K562 (cell line): Measurements from ENCODE around the gene DPYSL4. TPM values are rescaled to one million over a fixed set of nuclear protein-coding genes. Genes with fewer than 3 reads are reported as not detected.

Experiments used
- ATAC-seq: fragments of 200-7000 bp; cut with Tn5 transposase; 3 replicates; pipeline ENCODE4 v1.9.1; 2020; ENCODE audit warnings: moderate library complexity
- BruUV-seq: library from RNA; stranded (reverse); fragments of 400-500 nt; replicated peaks from 2 replicates; lab custom pipeline; 2021; lab: Mats Ljungman, UMichigan
- CTCF ChIA-PET: fragments of 300-600 bp; formaldehyde crosslinking; extraction: SDS; loops from one replicate; lab custom pipeline; 2021; ENCODE audit warnings: low intra/inter-chr PET ratio; lab: Yijun Ruan, JAX
- POLR2A ChIA-PET: fragments of 300-600, 350-650 bp; sonication (Branson Sonifier 250); formaldehyde crosslinking; extraction: SDS; loops from one replicate; lab custom pipeline; 2021; ENCODE audit warnings: antibody characterized with exemption, inconsistent platforms; lab: Yijun Ruan, JAX
- DNase-seq, 4 experiments: peaks; one replicate each; pipeline versions ENCODE4 v3.0.0 to v3.0.0-alpha.2; 2011 to 2018; ENCODE audit warnings: low spot score in 3 of 4, mixed read lengths in 3 of 4; ENCODE audit errors: extremely low read depth in 1 of 4
- FAIRE-seq: peaks from 2 replicates; lab custom pipeline; 2011; peaks lifted over from hg19 to GRCh38; lab: Jason Lieb, UNC
- H2AFZ ChIP-seq: 2 replicates; pipeline ENCODE4 v1.6.0; 2011; ENCODE audit warnings: low read depth, low read length, control low read depth, inconsistent platforms
- H3K27ac ChIP-seq: fragments of 200-600 bp; 3 replicates; pipeline ENCODE4 v1.8.0; 2011; ENCODE audit warnings: low read depth, mild to moderate bottlenecking, control low read depth, inconsistent platforms, low read length, moderate library complexity, mixed read lengths; ENCODE audit errors: extremely low read depth
- H3K27me3 ChIP-seq, 2 experiments: fragments of 300-600 bp in 1 of 2; 2 replicates in 1 of 2; 3 replicates in 1 of 2; pipeline versions ENCODE4 v1.6.0 to v1.8.0; 2011; ENCODE audit warnings: inconsistent platforms in 2 of 2, low read length in 2 of 2, mild to moderate bottlenecking in 1 of 2, mixed read lengths in 1 of 2, moderate library complexity in 1 of 2; ENCODE audit not compliant: control insufficient read depth in 2 of 2, insufficient read depth in 2 of 2
- H3K36me3 ChIP-seq: fragments of 300-600 bp; 3 replicates; pipeline ENCODE4 v1.8.0; 2011; ENCODE audit warnings: mild to moderate bottlenecking, low read length, inconsistent platforms; ENCODE audit not compliant: control insufficient read depth, insufficient read depth
- H3K4me1 ChIP-seq, 2 experiments: fragments of 200-600 bp in 1 of 2; replicated peaks in 1 of 2; 2 replicates in 1 of 2; 3 replicates in 1 of 2; pipeline versions ENCODE4 v1.5.1 to v1.8.0; 2011; ENCODE audit warnings: inconsistent platforms in 2 of 2, low read length in 2 of 2, mild to moderate bottlenecking in 1 of 2, mixed read lengths in 1 of 2, moderate library complexity in 1 of 2; ENCODE audit not compliant: control insufficient read depth in 2 of 2, insufficient read depth in 2 of 2
- H3K4me2 ChIP-seq: 2 replicates; pipeline ENCODE4 v1.6.1; 2011; ENCODE audit warnings: low read length, control low read depth, inconsistent platforms, mixed read lengths; ENCODE audit not compliant: insufficient read depth
- H3K4me3 ChIP-seq: fragments of 200-600 bp; sonication (generic), shearing (Covaris generic); 2 replicates; pipeline ENCODE4 v1.5.1; 2016; ENCODE audit warnings: control low read depth, inconsistent platforms
- H3K79me2 ChIP-seq: fragments of 200-600 bp; 3 replicates; pipeline ENCODE4 v1.8.0; 2011; ENCODE audit warnings: low read length, inconsistent platforms; ENCODE audit not compliant: control insufficient read depth, insufficient read depth
- H3K9ac ChIP-seq, 2 experiments: 2 replicates each; pipeline versions ENCODE4 v1.6.0 to v1.6.1; 2011; ENCODE audit warnings: low read depth in 2 of 2, low read length in 2 of 2, control low read depth in 1 of 2, inconsistent platforms in 1 of 2, mild to moderate bottlenecking in 1 of 2, mixed read lengths in 1 of 2; ENCODE audit not compliant: insufficient read depth in 1 of 2
- H3K9me1 ChIP-seq: one replicate; pipeline ENCODE4 v1.6.0; 2011; ENCODE audit warnings: inconsistent platforms, mild to moderate bottlenecking, low read length, moderate library complexity; ENCODE audit not compliant: control insufficient read depth, insufficient read depth
- H3K9me3 ChIP-seq: replicated peaks from 2 replicates; pipeline ENCODE4 v1.5.1; 2011; ENCODE audit warnings: low read depth, low read length, inconsistent platforms; ENCODE audit not compliant: control insufficient read depth, insufficient read depth
- H4K20me1 ChIP-seq: replicated peaks from 2 replicates; pipeline ENCODE4 v1.6.1; 2011; ENCODE audit warnings: low read length, inconsistent platforms, mixed read lengths; ENCODE audit not compliant: control insufficient read depth, insufficient read depth
- CCNT2 ChIP-seq: IDR thresholded peaks from 2 replicates; pipeline ENCODE4 v1.6.1; 2011; ENCODE audit warnings: borderline replicate concordance, low read depth, mild to moderate bottlenecking, moderate library complexity, mixed read lengths, low read length; ENCODE audit not compliant: insufficient read length; ENCODE audit errors: extremely low read depth
- FOSL1 ChIP-seq: fragments of 200-800 bp; sonication (Bioruptor generic); conservative IDR thresholded peaks from 2 replicates; pipeline ENCODE4 v1.6.1; 2016; ENCODE audit warnings: missing genetic modification characterization, missing compliant biosample characterization
- PURB ChIP-seq: sonication (generic); formaldehyde crosslinking; IDR thresholded peaks from 2 replicates; pipeline ENCODE4 v1.9.0; 2021; ENCODE audit warnings: low read depth, mild to moderate bottlenecking, missing genetic modification reagents
- ZC3H11A ChIP-seq: IDR thresholded peaks from 2 replicates; pipeline ENCODE4 v1.6.1; 2012; ENCODE audit warnings: low read depth, low read length, improper control_type of control experiment
- ZNF695 ChIP-seq: fragments of 450-650 bp; formaldehyde crosslinking; IDR thresholded peaks from 2 replicates; pipeline ENCODE4 v1.4.0; 2020; ENCODE audit warnings: mild to moderate bottlenecking, moderate library complexity
- ZNF76 ChIP-seq: fragments of 250-450 bp; sonication (Bioruptor Pico); IDR thresholded peaks from 2 replicates; pipeline ENCODE4 v1.4.0; 2020; ENCODE audit warnings: mild to moderate bottlenecking, moderate library complexity, borderline replicate concordance
- WGBS: fragments of 100-300 bp; shearing (Covaris generic); methylation state at CpG from one replicate; pipeline ENCODE4 v1.1.6; 2016; ENCODE audit warnings: low coverage, mixed read lengths; ENCODE audit not compliant: insufficient coverage; ENCODE audit errors: missing lambda C conversion rate; 5-methylcytosine and 5-hydroxymethylcytosine counted together
- in situ Hi-C: fragments of 300-500 bp; cut with MboI; formaldehyde crosslinking; loops from 4 replicates; pipeline ENCODE4 v1.15.0; 2018; ENCODE audit warnings: inconsistent platforms, mixed read lengths
- intact Hi-C: fragments of 100-400 bp; cut with micrococcal nuclease; formaldehyde crosslinking; loops from 2 replicates; pipeline ENCODE4 v1.14.2; 2022
- polyA plus RNA-seq, 8 experiments: library from polyadenylated mRNA; depleted of rRNA in 4 of 8; stranded (reverse) in 5 of 8; unstranded in 3 of 8; fragments of >200 nt; fragmentation: Nextera tagmentation in 2 of 8; fragmentation: Illumina TruSeq in 1 of 8; extraction: Ambion mirVana in 2 of 8; extraction: Trizol in 1 of 8; gene quantifications; 2 replicates each; pipeline versions ENCODE4 v1.2.1 to v1.2.3, GENCODE V29; 2011 to 2014; ENCODE audit warnings: inconsistent platforms in 1 of 8, missing spikeins in 1 of 8
- total RNA-seq, 7 experiments: library from RNA; depleted of rRNA in 6 of 7; stranded (reverse); fragments of >200 nt in 6 of 7; fragmentation: Illumina TruSeq in 2 of 7; extraction: Trizol in 2 of 7; gene quantifications; 2 replicates each; pipeline versions ENCODE4 v1.2.1 to v1.2.3, GENCODE V29; 2011 to 2021; ENCODE audit warnings: low replicate concordance in 1 of 7
- TF ChIP-seq, protein P1 (sequence below), 2 experiments: fragments of 450-650 bp in 1 of 2; sonication (generic) in 1 of 2; formaldehyde crosslinking in 1 of 2; IDR thresholded peaks; 2 replicates each; pipeline versions ENCODE4 v1.7.1 to v1.9.0; 2016 to 2022; ENCODE audit warnings: inconsistent platforms in 1 of 2, mild to moderate bottlenecking in 1 of 2, missing genetic modification reagents in 1 of 2

The DPYSL4 gene
- total and polyA plus RNA-seq, 9 of the 15 experiments (the other 6 are each of a cell fraction or from before 2014, with no cell fraction given), result 0.03 TPM; not detected in 8

DNA sequence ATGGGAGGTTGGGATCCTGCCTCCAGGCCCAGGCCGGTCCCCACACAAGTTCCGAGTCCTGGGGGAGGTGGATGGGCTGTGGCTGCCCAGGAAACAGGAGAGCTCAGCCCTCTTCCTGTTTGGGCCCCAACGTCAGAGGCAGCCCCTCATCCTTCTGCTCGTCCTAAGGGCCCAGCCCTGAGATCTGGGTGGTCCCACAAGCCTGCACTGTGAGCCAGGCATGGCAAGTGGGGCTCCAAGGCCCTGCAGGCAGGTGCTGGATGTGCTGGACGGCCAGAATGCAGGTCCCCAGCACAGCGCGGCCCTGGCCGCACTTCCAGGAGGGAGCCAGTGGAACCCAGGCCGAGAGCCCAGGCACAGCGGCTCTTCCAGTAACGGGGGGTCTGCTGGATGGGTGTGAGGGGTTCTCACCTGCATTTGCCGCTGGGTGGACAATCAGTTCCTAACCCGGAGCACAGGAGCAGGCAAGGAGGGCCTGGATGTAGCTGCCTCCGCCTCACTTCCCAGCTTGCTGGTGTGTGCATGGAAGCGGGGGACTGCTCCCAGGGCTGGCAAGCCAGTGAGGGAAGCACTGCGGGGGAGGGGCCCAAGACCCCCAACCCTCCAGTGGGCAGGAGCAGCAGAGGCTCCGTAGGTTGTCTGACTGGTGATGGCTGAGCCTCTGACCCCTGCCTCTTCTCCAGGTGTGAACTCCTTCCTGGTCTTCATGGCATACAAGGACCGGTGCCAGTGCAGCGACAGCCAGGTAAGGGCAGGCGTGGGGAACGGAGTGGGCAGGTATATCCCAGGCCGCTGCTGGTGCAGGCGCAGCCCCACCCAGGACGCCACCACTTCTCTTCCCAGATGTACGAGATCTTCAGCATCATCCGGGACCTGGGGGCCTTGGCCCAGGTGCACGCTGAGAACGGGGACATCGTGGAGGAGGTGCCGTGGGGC is 9.7 kb downstream of the DPYSL4 start:
- FAIRE-seq (no peak), ATAC-seq (no peak), DNase-seq (no peak)
- H3K36me3 ChIP-seq, result no peaks in the 10 kb centered on the region
- H3K9me3 ChIP-seq, result no peaks in the 10 kb centered on the region
- H3K9ac ChIP-seq, result no peak overlapping the region
- no peak overlapping the region for H3K27ac ChIP-seq
- no peaks in the 10 kb centered on the region for H3K9me1 ChIP-seq
- in situ Hi-C loops, result no loop called here
- H3K27me3 ChIP-seq, result peaks cover 0 to 25% of the 10 kb centered on the region in 2 experiments; a peak in 2 of 5 replicates
- BruUV-seq, result no TSS peak
- no peaks in the 10 kb centered on the region for H3K79me2 ChIP-seq
- H3K4me3 ChIP-seq, result no peak overlapping the region
- ChIA-PET CTCF (no interaction called here), POLR2A (no interaction called here)
- no peak overlapping the region for H2AFZ ChIP-seq
- TF ChIP-seq ZC3H11A (no peak), FOSL1 (tag) (no peak), PURB (CRISPR knock-in tag) (no peak), ZNF695 (CRISPR knock-in tag) (no peak), CCNT2 (no peak), ZNF76 (CRISPR knock-in tag) (no peak)
- TF ChIP-seq, protein P1, sequence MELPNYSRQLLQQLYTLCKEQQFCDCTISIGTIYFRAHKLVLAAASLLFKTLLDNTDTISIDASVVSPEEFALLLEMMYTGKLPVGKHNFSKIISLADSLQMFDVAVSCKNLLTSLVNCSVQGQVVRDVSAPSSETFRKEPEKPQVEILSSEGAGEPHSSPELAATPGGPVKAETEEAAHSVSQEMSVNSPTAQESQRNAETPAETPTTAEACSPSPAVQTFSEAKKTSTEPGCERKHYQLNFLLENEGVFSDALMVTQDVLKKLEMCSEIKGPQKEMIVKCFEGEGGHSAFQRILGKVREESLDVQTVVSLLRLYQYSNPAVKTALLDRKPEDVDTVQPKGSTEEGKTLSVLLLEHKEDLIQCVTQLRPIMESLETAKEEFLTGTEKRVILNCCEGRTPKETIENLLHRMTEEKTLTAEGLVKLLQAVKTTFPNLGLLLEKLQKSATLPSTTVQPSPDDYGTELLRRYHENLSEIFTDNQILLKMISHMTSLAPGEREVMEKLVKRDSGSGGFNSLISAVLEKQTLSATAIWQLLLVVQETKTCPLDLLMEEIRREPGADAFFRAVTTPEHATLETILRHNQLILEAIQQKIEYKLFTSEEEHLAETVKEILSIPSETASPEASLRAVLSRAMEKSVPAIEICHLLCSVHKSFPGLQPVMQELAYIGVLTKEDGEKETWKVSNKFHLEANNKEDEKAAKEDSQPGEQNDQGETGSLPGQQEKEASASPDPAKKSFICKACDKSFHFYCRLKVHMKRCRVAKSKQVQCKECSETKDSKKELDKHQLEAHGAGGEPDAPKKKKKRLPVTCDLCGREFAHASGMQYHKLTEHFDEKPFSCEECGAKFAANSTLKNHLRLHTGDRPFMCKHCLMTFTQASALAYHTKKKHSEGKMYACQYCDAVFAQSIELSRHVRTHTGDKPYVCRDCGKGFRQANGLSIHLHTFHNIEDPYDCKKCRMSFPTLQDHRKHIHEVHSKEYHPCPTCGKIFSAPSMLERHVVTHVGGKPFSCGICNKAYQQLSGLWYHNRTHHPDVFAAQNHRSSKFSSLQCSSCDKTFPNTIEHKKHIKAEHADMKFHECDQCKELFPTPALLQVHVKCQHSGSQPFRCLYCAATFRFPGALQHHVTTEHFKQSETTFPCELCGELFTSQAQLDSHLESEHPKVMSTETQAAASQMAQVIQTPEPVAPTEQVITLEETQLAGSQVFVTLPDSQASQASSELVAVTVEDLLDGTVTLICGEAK (IDR thresholded peaks at IDR 0.05), result no peak
- TF ChIP-seq, protein P1 (CRISPR knock-in tag; IDR thresholded peaks at IDR 0.05), result no peak
- no peak overlapping the region for H3K4me2 ChIP-seq
- H3K4me1 ChIP-seq, result no peaks in the 10 kb centered on the region; a peak in 1 of 5 replicates
- WGBS, result 5% methylated on average over 26 of the region's 30 CpGs
- intact Hi-C loops, result no loop called here
- no peaks in the 10 kb centered on the region; the same call in 1 of the 2 replicates for H4K20me1 ChIP-seq
